Kidney (tissue), 14 donors: Measurements from ENCODE around the gene MAPT. TPM values are rescaled to one million over a fixed set of nuclear protein-coding genes. Genes with fewer than 3 reads are reported as not detected.

ENCODE experiments used
- DNase-seq, 5 donors: peaks; one replicate each; pipeline ENCODE4 v3.0.0-alpha.2; 2013 to 2020
- FAIRE-seq: peaks from 2 replicates; lab custom pipeline; 2012; peaks lifted over from hg19 to GRCh38; lab: Jason Lieb, UNC
- H3K27ac ChIP-seq, 2 donors: one replicate each; pipeline ENCODE4 v1.7.0; 2013; ENCODE audit warnings: low read depth in 2 of 2, low read length in 2 of 2, inconsistent platforms in 1 of 2
- H3K27me3 ChIP-seq: one replicate; pipeline ENCODE4 v1.7.1; 2013; ENCODE audit warnings: low read length, inconsistent platforms; ENCODE audit not compliant: control insufficient read depth, insufficient read depth
- H3K36me3 ChIP-seq, 3 donors: one replicate each; pipeline versions ENCODE4 v1.7.0 to v1.7.1; 2013; ENCODE audit warnings: low read length in 3 of 3, control low read depth in 1 of 3, inconsistent platforms in 1 of 3; ENCODE audit not compliant: insufficient read depth in 3 of 3, control insufficient read depth in 2 of 3
- H3K4me1 ChIP-seq, 3 donors: one replicate each; pipeline versions ENCODE4 v1.7.0 to v1.7.1; 2013; ENCODE audit warnings: low read length in 3 of 3, inconsistent platforms in 1 of 3, low read depth in 1 of 3; ENCODE audit not compliant: control insufficient read depth in 2 of 3, insufficient read depth in 2 of 3
- H3K4me3 ChIP-seq, 3 donors: one replicate each; pipeline versions ENCODE4 v1.7.0 to v1.8.1; 2013; ENCODE audit warnings: low read length in 3 of 3, control low read depth in 1 of 3, inconsistent platforms in 1 of 3
- H3K9ac ChIP-seq, 3 donors: one replicate each; pipeline versions ENCODE4 v1.7.0 to v1.7.1; 2013; ENCODE audit warnings: low read length in 3 of 3, control low read depth in 1 of 3, inconsistent platforms in 1 of 3
- H3K9me3 ChIP-seq, 3 donors: one replicate each; pipeline versions ENCODE4 v1.7.0 to v1.7.1; 2013; ENCODE audit warnings: low read length in 3 of 3, control low read depth in 1 of 3, inconsistent platforms in 1 of 3; ENCODE audit not compliant: control insufficient read depth in 2 of 3, insufficient read depth in 1 of 3
- intact Hi-C: fragments of 100-400 bp; cut with DNase I; formaldehyde crosslinking; loops from one replicate; pipeline ENCODE4 v1.11.1; 2022
- polyA plus RNA-seq: library from polyadenylated mRNA; stranded (reverse); fragments of 350-450 nt; fragmentation: Illumina TruSeq; extraction: RNeasy Lipid Tissue Mini Kit (QIAGEN cat#74804); gene quantifications from one replicate; pipeline ENCODE4 v1.2.3, GENCODE V29; 2014; ENCODE audit warnings: low read depth, low replicate concordance; ENCODE audit not compliant: insufficient read depth
- total RNA-seq: library from RNA; stranded (reverse); fragmentation: NEBNext Ultra II Directional; extraction: Animal tissue kit (Norgen Biotek cat#: 25700); gene quantifications from one replicate; pipeline ENCODE4 v1.2.1, GENCODE V29; 2021
- TF ChIP-seq, protein P1 (sequence below): IDR thresholded peaks from 3 replicates; pipeline ENCODE4 v1.5.1; 2012; ENCODE audit warnings: mild to moderate bottlenecking, moderate library complexity, borderline replicate concordance; ENCODE audit not compliant: insufficient read depth; ENCODE audit errors: extremely low read depth
- donor health status: control.
- donor health status: control.
- donor health status: control.
- donor health status: control.
- donor health status: control.
- donor health status: DM: yes; HTN: yes; CAD: no.
- donor health status: Normal renal cell carcinoma (clear cell type).

The MAPT gene
- total and polyA plus RNA-seq, 2 donors from 2014 or later, result 2.9 to 15.4 TPM

DNA sequence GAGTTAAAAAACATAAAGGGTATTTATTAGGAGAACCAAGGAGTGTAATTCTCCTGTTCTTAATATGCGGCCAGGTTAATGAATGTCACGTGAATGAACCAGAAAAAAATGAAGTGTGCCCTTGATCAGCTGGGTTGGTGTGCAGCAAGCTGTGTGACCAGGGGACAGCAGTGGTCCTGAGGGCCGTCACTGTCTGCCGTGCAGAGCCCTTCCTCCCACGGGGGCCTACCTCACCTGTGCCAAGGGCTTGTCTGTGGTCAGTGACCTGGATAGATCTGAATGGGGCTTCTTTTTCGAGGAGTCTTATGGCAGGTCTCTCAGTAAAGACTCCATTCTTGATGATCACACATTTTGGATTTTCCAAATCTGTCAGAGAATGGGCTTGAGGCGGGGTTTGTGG is 87.0 kb downstream of the MAPT start:
- no peak overlapping the region for H3K9ac ChIP-seq
- H3K36me3 ChIP-seq, result no peaks in the 10 kb centered on the region
- FAIRE-seq (no peak), DNase-seq (peak in 1 of 5 donors; percentile 38)
- TF ChIP-seq, protein P1, sequence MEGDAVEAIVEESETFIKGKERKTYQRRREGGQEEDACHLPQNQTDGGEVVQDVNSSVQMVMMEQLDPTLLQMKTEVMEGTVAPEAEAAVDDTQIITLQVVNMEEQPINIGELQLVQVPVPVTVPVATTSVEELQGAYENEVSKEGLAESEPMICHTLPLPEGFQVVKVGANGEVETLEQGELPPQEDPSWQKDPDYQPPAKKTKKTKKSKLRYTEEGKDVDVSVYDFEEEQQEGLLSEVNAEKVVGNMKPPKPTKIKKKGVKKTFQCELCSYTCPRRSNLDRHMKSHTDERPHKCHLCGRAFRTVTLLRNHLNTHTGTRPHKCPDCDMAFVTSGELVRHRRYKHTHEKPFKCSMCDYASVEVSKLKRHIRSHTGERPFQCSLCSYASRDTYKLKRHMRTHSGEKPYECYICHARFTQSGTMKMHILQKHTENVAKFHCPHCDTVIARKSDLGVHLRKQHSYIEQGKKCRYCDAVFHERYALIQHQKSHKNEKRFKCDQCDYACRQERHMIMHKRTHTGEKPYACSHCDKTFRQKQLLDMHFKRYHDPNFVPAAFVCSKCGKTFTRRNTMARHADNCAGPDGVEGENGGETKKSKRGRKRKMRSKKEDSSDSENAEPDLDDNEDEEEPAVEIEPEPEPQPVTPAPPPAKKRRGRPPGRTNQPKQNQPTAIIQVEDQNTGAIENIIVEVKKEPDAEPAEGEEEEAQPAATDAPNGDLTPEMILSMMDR, result no peak
- no peaks in the 10 kb centered on the region for H3K9me3 ChIP-seq
- no peaks in the 10 kb centered on the region for H3K4me1 ChIP-seq
- H3K27ac ChIP-seq, result no peak overlapping the region
- no peaks in the 10 kb centered on the region for H3K27me3 ChIP-seq
- H3K4me3 ChIP-seq, result no peak overlapping the region
- intact Hi-C loops, result no loop called here

DNA sequence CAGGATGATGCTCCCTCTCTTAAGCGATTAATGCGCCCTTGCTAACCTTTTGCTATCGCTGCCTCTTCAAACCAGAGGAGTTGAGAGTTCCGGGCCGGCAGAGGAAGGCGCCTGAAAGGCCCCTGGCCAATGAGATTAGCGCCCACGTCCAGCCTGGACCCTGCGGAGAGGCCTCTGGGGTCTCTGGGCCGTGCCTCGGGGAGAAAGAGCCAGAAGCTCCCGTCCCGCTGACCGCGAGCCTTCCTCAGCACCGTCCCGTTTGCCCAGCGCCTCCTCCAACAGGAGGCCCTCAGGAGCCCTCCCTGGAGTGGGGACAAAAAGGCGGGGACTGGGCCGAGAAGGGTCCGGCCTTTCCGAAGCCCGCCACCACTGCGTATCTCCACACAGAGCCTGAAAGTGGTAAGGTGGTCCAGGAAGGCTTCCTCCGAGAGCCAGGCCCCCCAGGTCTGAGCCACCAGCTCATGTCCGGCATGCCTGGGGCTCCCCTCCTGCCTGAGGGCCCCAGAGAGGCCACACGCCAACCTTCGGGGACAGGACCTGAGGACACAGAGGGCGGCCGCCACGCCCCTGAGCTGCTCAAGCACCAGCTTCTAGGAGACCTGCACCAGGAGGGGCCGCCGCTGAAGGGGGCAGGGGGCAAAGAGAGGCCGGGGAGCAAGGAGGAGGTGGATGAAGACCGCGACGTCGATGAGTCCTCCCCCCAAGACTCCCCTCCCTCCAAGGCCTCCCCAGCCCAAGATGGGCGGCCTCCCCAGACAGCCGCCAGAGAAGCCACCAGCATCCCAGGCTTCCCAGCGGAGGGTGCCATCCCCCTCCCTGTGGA is 88.6 kb downstream of the MAPT start:
- no peaks in the 10 kb centered on the region for H3K4me1 ChIP-seq
- H3K9ac ChIP-seq, result no peak overlapping the region
- TF ChIP-seq, protein P1, result no peak
- H3K9me3 ChIP-seq, result no peaks in the 10 kb centered on the region
- FAIRE-seq (no peak), DNase-seq (peak in 1 of 5 donors; percentile 73)
- H3K4me3 ChIP-seq, result no peak overlapping the region
- H3K36me3 ChIP-seq, result no peaks in the 10 kb centered on the region
- H3K27ac ChIP-seq, result no peak overlapping the region
- intact Hi-C loops, result no loop called here
- no peaks in the 10 kb centered on the region for H3K27me3 ChIP-seq

DNA sequence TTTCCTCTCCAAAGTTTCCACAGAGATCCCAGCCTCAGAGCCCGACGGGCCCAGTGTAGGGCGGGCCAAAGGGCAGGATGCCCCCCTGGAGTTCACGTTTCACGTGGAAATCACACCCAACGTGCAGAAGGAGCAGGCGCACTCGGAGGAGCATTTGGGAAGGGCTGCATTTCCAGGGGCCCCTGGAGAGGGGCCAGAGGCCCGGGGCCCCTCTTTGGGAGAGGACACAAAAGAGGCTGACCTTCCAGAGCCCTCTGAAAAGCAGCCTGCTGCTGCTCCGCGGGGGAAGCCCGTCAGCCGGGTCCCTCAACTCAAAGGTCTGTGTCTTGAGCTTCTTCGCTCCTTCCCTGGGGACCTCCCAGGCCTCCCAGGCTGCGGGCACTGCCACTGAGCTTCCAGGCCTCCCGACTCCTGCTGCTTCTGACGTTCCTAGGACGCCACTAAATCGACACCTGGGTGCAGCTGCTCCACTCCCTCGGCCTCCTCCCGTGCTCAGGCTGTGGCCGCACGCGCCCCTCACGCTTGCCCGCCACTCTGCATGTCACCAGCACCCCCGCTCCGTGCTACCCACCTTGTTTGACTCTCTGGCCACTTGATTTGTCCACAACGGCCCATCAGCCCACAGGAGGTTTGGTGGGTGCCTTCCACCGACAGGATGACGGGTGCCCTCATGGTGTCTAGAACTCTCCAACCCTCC is 89.4 kb downstream of the MAPT start:
- peak in 1 of 5 donors; percentile 66 for DNase-seq
- no peaks in the 10 kb centered on the region for H3K9me3 ChIP-seq
- no peak for FAIRE-seq
- TF ChIP-seq, protein P1, result no peak
- intact Hi-C loops, result no loop called here
- no peaks in the 10 kb centered on the region for H3K4me1 ChIP-seq
- H3K9ac ChIP-seq, result no peak overlapping the region
- no peaks in the 10 kb centered on the region for H3K27me3 ChIP-seq
- H3K36me3 ChIP-seq, result no peaks in the 10 kb centered on the region
- H3K27ac ChIP-seq, result no peak overlapping the region
- no peak overlapping the region for H3K4me3 ChIP-seq
